ENCODE results near the gene SCN5A. TPM values are rescaled to one million over a fixed set of nuclear protein-coding genes. Genes with fewer than 3 reads are reported as not detected.

SCN5A gene
- total RNA-seq, 1 donor from 2014 or later: 239 TPM

DNA sequence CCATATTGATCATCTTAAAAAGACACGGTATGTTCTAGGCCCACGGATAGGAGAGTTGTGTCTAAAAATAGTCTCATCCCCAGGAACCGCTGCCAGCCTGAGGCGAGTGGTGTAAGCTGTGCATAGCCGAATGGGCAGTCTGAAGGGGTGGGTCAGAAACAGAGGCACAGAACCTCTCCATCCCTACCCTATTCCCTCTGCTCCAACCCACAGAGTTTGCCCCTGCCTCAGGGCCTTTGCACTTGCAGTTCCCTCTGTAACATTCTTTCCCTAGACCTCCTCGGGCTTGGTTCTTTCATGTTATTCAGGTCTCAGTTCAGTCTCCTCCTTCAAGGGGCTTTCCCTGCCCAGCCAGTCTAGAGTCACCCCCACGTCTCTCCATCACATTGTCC is 4.8 kb downstream of the SCN5A start:
- H3K27ac ChIP-seq (replicated peaks): peak overlapping the region; percentile 93
- peak; percentile 61 for DNase-seq
- H3K36me3 ChIP-seq: no peaks in the 10 kb centered on the region
- H3K27me3 ChIP-seq (ENCODE audit: low read depth): peaks cover 54% of the 10 kb centered on the region
- no peaks in the 10 kb centered on the region for H3K9me3 ChIP-seq (replicated peaks)
- H3K4me3 ChIP-seq: peak overlapping the region; percentile 80
- peaks cover 92% of the 10 kb centered on the region for H3K4me1 ChIP-seq
- intact Hi-C loops (cut with micrococcal nuclease): no loop called here
- no peak for TF ChIP-seq CTCF (IDR thresholded peaks at IDR 0.05; ENCODE audit: borderline replicate concordance)

GRCh38 chr3:38644016-38644661 is 5.3 kb downstream of the SCN5A start:
- H3K4me3 ChIP-seq: peak overlapping the region; percentile 80
- H3K4me1 ChIP-seq: peaks cover 94% of the 10 kb centered on the region
- no peak for TF ChIP-seq CTCF (IDR thresholded peaks at IDR 0.05; ENCODE audit: borderline replicate concordance)
- intact Hi-C loops (cut with micrococcal nuclease): no loop called here
- peaks cover 49% of the 10 kb centered on the region for H3K27me3 ChIP-seq (ENCODE audit: low read depth)
- no peak for DNase-seq
- no peaks in the 10 kb centered on the region for H3K36me3 ChIP-seq
- peak overlapping the region; percentile 93 for H3K27ac ChIP-seq (replicated peaks)
- no peaks in the 10 kb centered on the region for H3K9me3 ChIP-seq (replicated peaks)

- Histone ChIP-seq H3K4me3 (peak overlapping the region; percentile 80), H3K27ac (replicated peaks) (peak overlapping the region; percentile 93), H3K9me3 (replicated peaks) (no peaks in the 10 kb centered on the region), H3K27me3 (ENCODE audit: low read depth) (peaks cover 44% of the 10 kb centered on the region), H3K36me3 (no peaks in the 10 kb centered on the region), H3K4me1 (peaks cover 94% of the 10 kb centered on the region)
- intact Hi-C loops (cut with micrococcal nuclease): no loop called here
- no peak for TF ChIP-seq CTCF (IDR thresholded peaks at IDR 0.05; ENCODE audit: borderline replicate concordance)
- no peak for DNase-seq
These were observed 5.9 kb downstream of the SCN5A start for GRCh38 chr3:38643592-38643991.

DNA sequence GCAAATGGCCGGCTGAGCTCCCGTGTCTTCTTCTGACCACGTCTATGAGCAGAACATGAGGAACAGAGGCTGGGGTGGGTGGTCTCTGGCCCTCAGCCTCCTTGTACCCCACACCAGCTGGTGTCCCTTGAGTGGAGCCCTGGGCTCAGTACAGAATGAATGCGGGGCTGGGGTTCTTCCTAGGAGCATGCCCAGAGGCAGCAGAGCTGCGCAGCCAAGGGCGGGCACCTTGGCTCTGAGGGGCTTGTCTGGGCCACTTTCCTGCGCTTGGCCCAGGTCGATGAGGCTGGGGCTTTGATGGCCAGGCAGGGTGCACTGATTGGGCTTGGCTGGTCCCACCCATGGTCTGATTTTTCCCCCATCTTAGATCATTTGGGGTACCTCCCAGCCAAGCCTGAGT is 6.4 kb downstream of the SCN5A start:
- Histone ChIP-seq H3K36me3 (no peaks in the 10 kb centered on the region), H3K27me3 (ENCODE audit: low read depth) (peaks cover 39% of the 10 kb centered on the region), H3K4me1 (peaks cover 94% of the 10 kb centered on the region), H3K4me3 (peak overlapping the region; percentile 80), H3K27ac (replicated peaks) (peak overlapping the region; percentile 93), H3K9me3 (replicated peaks) (no peaks in the 10 kb centered on the region)
- no peak for TF ChIP-seq CTCF (IDR thresholded peaks at IDR 0.05; ENCODE audit: borderline replicate concordance)
- intact Hi-C loops (cut with micrococcal nuclease): no loop called here
- no peak for DNase-seq

DNA sequence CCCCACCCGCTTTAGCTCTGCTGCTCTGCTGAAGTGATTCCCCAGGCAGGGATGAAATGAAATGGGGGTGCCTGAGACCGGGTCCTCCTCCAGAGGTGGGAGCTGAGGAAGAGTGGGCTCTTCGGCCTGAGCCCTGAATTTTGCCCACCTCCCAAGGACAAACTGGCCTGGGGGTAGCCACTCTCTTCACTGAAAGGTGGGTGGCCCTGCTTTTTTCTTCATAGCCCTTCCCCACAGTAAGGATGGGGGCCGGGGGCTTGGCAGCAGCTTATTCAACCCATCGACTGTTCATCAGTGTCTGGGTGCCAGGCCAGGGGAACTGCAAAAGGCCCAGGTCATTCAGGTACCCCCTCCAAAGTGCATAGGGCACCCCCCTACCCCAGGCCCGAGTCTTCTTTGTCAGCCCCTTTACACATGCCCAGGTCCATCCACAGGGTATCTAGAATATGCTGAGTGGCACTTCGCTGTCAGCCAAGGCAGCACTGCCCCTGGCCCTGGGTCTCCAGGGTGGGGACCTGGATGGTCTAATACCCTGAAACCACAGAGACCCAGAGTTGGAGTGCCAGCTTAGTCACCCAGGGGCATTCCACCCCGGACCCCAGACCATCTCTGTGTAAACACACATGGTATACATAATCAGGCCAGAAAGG is 7.9 kb downstream of the SCN5A start:
- no peak for TF ChIP-seq CTCF (IDR thresholded peaks at IDR 0.05; ENCODE audit: borderline replicate concordance)
- DNase-seq: no peak
- H3K4me1 ChIP-seq: peaks cover 95% of the 10 kb centered on the region
- peak overlapping the region; percentile 30 for H3K4me3 ChIP-seq
- no peaks in the 10 kb centered on the region for H3K36me3 ChIP-seq
- peak overlapping the region; percentile 93 for H3K27ac ChIP-seq (replicated peaks)
- intact Hi-C loops (cut with micrococcal nuclease): no loop called here
- H3K9me3 ChIP-seq (replicated peaks): no peaks in the 10 kb centered on the region
- peaks cover 27% of the 10 kb centered on the region for H3K27me3 ChIP-seq (ENCODE audit: low read depth)

Measured in left ventricle myocardium inferior (tissue), 1 donor.